HFFc6 (cell line): ENCODE measurements around the gene RRH. TPM values are rescaled to one million over a fixed set of nuclear protein-coding genes. Genes with fewer than 3 reads are reported as not detected.
"Not testable (repeated sequence)": the region's sequence is repeated elsewhere in the genome, so short reads cannot be mapped to it uniquely, and the experiment has no call there.

Experiments
- DNase-seq: peaks from one replicate; pipeline ENCODE4 v3.0.0-alpha.2; 2018
- H3K27ac Mint-ChIP-seq: 2 replicates; pipeline ENCODE4 v1.8.0; 2020; ENCODE audit warnings: mild to moderate bottlenecking, mixed read lengths
- H3K27me3 Mint-ChIP-seq: 2 replicates; pipeline ENCODE4 v1.8.0; 2021; ENCODE audit warnings: mild to moderate bottlenecking, moderate library complexity, mixed read lengths; ENCODE audit not compliant: insufficient read depth
- H3K36me3 Mint-ChIP-seq: 2 replicates; pipeline ENCODE4 v1.8.0; 2021; ENCODE audit warnings: low read depth, mixed read lengths
- H3K4me1 Mint-ChIP-seq: 2 replicates; pipeline ENCODE4 v1.8.0; 2020; ENCODE audit warnings: low read depth, mixed read lengths
- H3K4me3 Mint-ChIP-seq: 2 replicates; pipeline ENCODE4 v1.8.0; 2020; ENCODE audit warnings: mild to moderate bottlenecking, moderate library complexity, mixed read lengths
- H3K9me3 Mint-ChIP-seq: 2 replicates; pipeline ENCODE4 v1.8.0; 2020; ENCODE audit warnings: mild to moderate bottlenecking, mixed read lengths
- CTCF ChIP-seq: fragments of 200-600 bp; sonication (generic); IDR thresholded peaks from 2 replicates; pipeline ENCODE4 v1.5.0; 2021; ENCODE audit warnings: antibody characterized with exemption, mild to moderate bottlenecking
- long read RNA-seq: library from polyadenylated mRNA; unstranded; transcript quantifications from one replicate; pipeline ENCODE4 v2.0.0, GENCODE V29; 2019
- total RNA-seq, 6 experiments: library from RNA; stranded (reverse); fragmentation: NEBNext Ultra II Directional; extraction: Animal tissue kit (Norgen Biotek cat#: 25700); gene quantifications; 2 replicates in 1 of 6; 3 replicates in 5 of 6; pipeline ENCODE4 v1.2.3, GENCODE V29; 2021

Gene RRH, protein sequence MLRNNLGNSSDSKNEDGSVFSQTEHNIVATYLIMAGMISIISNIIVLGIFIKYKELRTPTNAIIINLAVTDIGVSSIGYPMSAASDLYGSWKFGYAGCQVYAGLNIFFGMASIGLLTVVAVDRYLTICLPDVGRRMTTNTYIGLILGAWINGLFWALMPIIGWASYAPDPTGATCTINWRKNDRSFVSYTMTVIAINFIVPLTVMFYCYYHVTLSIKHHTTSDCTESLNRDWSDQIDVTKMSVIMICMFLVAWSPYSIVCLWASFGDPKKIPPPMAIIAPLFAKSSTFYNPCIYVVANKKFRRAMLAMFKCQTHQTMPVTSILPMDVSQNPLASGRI
- not detected for total RNA-seq
- long read RNA-seq = 0 reads

GRCh38 chr4:109827672-109828071 is at the start of gene RRH:
Gene RRH (plus strand): TSS chr4:109827972. CDS start chr4:109828028, 56 bp downstream.
- no peak within 1 kb of the TSS for H3K27ac Mint-ChIP-seq
- H3K27me3 Mint-ChIP-seq = no peaks in the 10 kb centered on the region; the same call in 1 of the 2 replicates
- 0 out of 2 replicates have a peak, but pooled peaks cover 8% of the 10 kb centered on the region for H3K36me3 Mint-ChIP-seq
- TF ChIP-seq CTCF = no peak
- H3K4me1 Mint-ChIP-seq = no peaks in the 10 kb centered on the region
- no peaks in the 10 kb centered on the region for H3K9me3 Mint-ChIP-seq
- H3K4me3 Mint-ChIP-seq = no peak within 1 kb of the TSS
- no peak for DNase-seq

GRCh38 chr4:109782092-109782491 is 45.7 kb upstream of the RRH start:
- not testable (repeated sequence) for H3K9me3 Mint-ChIP-seq, H3K36me3 Mint-ChIP-seq, H3K4me1 Mint-ChIP-seq, H3K4me3 Mint-ChIP-seq, H3K27me3 Mint-ChIP-seq, DNase-seq, H3K27ac Mint-ChIP-seq

- TF ChIP-seq CTCF = no peak
- peaks cover 7% of the 10 kb centered on the region for H3K27me3 Mint-ChIP-seq
- peaks cover 11% of the 10 kb centered on the region for H3K9me3 Mint-ChIP-seq
- no peak for DNase-seq
- H3K27ac Mint-ChIP-seq = no peak overlapping the region
- no peak overlapping the region for H3K4me3 Mint-ChIP-seq
- peaks cover 7% of the 10 kb centered on the region; the same call in 1 of the 2 replicates for H3K36me3 Mint-ChIP-seq
- H3K4me1 Mint-ChIP-seq = no peaks in the 10 kb centered on the region
Measured at GRCh38 chr4:109786846-109787245, 40.9 kb upstream of the RRH start.

DNA sequence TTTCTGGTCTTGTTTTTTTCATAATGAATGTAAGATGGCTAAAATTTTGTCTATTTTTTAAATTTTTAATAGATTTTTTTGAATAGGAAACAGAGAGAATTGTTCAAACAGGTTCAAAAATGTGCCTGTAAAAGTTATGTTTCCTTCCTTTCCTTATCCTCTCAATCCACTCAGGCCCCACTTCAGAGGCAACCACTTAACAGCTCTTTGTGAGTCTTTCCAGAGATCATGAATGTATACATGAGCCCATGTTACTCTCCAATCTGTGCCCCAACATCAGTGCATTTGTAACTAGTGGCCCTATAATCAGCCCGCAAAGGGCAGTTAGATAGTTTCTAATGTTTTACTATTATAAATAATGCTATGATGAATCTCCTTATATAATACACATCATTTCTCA is 40.0 kb upstream of the RRH start:
- H3K4me3 Mint-ChIP-seq = no peak overlapping the region
- H3K9me3 Mint-ChIP-seq = peaks cover 11% of the 10 kb centered on the region
- no peak for TF ChIP-seq CTCF

DNA sequence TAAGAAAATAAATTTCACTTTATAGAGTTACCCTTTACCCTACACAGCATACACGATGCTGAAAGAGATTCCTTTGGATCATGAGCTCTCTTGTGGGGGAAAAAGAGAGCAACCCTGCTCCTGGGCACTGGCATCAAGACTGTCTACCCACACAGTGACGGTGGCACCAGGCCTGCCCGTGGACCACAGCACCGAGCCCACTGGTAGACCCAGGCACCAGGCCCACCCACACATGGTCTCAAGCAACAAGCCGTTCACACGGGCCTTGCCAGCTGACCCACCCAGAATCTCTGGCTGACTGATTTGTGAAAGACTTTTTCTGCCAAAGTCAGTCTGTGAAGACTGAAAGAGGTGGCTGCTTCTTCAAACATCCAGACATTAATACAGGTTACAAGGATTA is 32.7 kb upstream of the RRH start:
- Mint-ChIP-seq H3K4me3 (no peak overlapping the region), H3K9me3 (no peaks in the 10 kb centered on the region; the same call in 1 of the 2 replicates), H3K4me1 (no peaks in the 10 kb centered on the region), H3K27ac (no peak overlapping the region), H3K36me3 (no peaks in the 10 kb centered on the region), H3K27me3 (no peaks in the 10 kb centered on the region)
- DNase-seq = no peak
- no peak for TF ChIP-seq CTCF

More for the DNA sequence above, 40.0 kb upstream of the RRH start:
- Mint-ChIP-seq H3K27me3 (peaks cover 5% of the 10 kb centered on the region), H3K36me3 (peaks cover 7% of the 10 kb centered on the region; the same call in 1 of the 2 replicates), H3K27ac (no peak overlapping the region), H3K4me1 (no peaks in the 10 kb centered on the region)
- DNase-seq = no peak

DNA sequence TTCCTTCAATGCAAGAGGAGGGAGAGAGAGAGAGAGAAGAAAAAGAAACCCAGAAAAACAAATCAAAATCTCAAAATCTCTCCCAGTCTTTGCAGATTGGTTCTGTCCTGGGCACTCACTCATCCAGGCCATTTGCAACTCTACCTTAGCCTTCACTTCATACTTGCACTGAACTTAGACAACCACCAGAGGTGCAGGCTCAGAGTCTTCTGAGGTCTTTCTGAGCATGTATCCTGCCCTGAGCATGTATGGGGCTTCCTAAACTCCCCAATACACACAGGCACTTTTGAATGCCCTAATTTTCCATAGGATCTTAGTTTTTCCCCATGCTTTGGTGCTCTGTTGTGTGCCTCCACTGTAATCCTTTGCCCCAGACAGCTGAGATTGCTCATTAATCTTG is 28.9 kb upstream of the RRH start:
- Mint-ChIP-seq H3K36me3 (no peaks in the 10 kb centered on the region), H3K4me3 (no peak overlapping the region), H3K9me3 (no peaks in the 10 kb centered on the region), H3K27me3 (no peaks in the 10 kb centered on the region), H3K4me1 (0 out of 2 replicates have a peak, but pooled peaks cover 4% of the 10 kb centered on the region), H3K27ac (no peak overlapping the region)
- DNase-seq = no peak
- TF ChIP-seq CTCF = no peak
